Testis (tissue), 2 donors: Measurements from ENCODE around the gene MKX.

Experiments
- POLR2A ChIP-seq: fragments of 450-650 bp; IDR thresholded peaks from one replicate; pipeline ENCODE4 v1.6.1; 2017; ENCODE audit warnings: antibody characterized with exemption, mild to moderate bottlenecking, moderate library complexity
- TF ChIP-seq, protein P1 (sequence below), 3 experiments: fragments of 450-650 bp in 2 of 3; fragments of 200-600 bp in 1 of 3; sonication (generic) in 1 of 3; IDR thresholded peaks; one replicate each; pipeline ENCODE4 v1.5.1; 2016 to 2019; ENCODE audit warnings: antibody characterized with exemption in 3 of 3, mild to moderate bottlenecking in 2 of 3, moderate library complexity in 1 of 3

GRCh38 chr10:27741173-27742091 is 4.2 kb downstream of the MKX start:
- TF ChIP-seq POLR2A: no peak
- TF ChIP-seq, protein P1, sequence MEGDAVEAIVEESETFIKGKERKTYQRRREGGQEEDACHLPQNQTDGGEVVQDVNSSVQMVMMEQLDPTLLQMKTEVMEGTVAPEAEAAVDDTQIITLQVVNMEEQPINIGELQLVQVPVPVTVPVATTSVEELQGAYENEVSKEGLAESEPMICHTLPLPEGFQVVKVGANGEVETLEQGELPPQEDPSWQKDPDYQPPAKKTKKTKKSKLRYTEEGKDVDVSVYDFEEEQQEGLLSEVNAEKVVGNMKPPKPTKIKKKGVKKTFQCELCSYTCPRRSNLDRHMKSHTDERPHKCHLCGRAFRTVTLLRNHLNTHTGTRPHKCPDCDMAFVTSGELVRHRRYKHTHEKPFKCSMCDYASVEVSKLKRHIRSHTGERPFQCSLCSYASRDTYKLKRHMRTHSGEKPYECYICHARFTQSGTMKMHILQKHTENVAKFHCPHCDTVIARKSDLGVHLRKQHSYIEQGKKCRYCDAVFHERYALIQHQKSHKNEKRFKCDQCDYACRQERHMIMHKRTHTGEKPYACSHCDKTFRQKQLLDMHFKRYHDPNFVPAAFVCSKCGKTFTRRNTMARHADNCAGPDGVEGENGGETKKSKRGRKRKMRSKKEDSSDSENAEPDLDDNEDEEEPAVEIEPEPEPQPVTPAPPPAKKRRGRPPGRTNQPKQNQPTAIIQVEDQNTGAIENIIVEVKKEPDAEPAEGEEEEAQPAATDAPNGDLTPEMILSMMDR (IDR thresholded peaks at IDR 0.05): no peak
